Neuronal stem cell (in vitro differentiated cells): ENCODE data around the gene MMP27.

Experiments
- DNase-seq: peaks from one replicate; pipeline ENCODE4 v3.0.0-alpha.2; 2013; ENCODE audit warnings: low spot score
- H2AFZ ChIP-seq: one replicate; pipeline ENCODE4 v1.6.1; 2013; ENCODE audit warnings: mild to moderate bottlenecking, low read length, inconsistent platforms
- H2AK5ac ChIP-seq: 2 replicates; pipeline ENCODE4 v1.6.1; 2013; ENCODE audit warnings: low read depth, mild to moderate bottlenecking, inconsistent platforms, low read length, moderate library complexity, mixed read lengths
- H2BK120ac ChIP-seq: 2 replicates; pipeline ENCODE4 v1.6.1; 2013; ENCODE audit warnings: low read depth, mild to moderate bottlenecking, inconsistent platforms, low read length, moderate library complexity, mixed read lengths
- H2BK12ac ChIP-seq: one replicate; pipeline ENCODE4 v1.6.1; 2013; ENCODE audit warnings: low read length, inconsistent platforms
- H2BK15ac ChIP-seq: 2 replicates; pipeline ENCODE4 v1.6.1; 2013; ENCODE audit warnings: mild to moderate bottlenecking, low read length, inconsistent platforms, mixed read lengths
- H2BK5ac ChIP-seq: one replicate; pipeline ENCODE4 v1.6.1; 2013; ENCODE audit warnings: inconsistent platforms, mild to moderate bottlenecking, low read length, moderate library complexity
- H3K14ac ChIP-seq: one replicate; pipeline ENCODE4 v1.6.1; 2013; ENCODE audit warnings: low read length, inconsistent platforms
- H3K18ac ChIP-seq: 2 replicates; pipeline ENCODE4 v1.6.1; 2013; ENCODE audit warnings: low read length, inconsistent platforms
- H3K23ac ChIP-seq: 2 replicates; pipeline ENCODE4 v1.6.1; 2013; ENCODE audit warnings: low read depth, mild to moderate bottlenecking, mixed read lengths, low read length, inconsistent platforms; ENCODE audit not compliant: poor library complexity
- H3K27ac ChIP-seq: replicated peaks from 3 replicates; pipeline ENCODE4 v1.5.1; 2013; ENCODE audit warnings: low read length, inconsistent platforms
- H3K27me3 ChIP-seq, 3 experiments: 2 replicates each; pipeline ENCODE4 v1.6.1; 2013; ENCODE audit warnings: low read length in 3 of 3, mild to moderate bottlenecking in 2 of 3, inconsistent platforms in 1 of 3, low read depth in 1 of 3, mixed read lengths in 1 of 3, moderate library complexity in 1 of 3; ENCODE audit not compliant: control insufficient read depth in 3 of 3, insufficient read depth in 3 of 3
- H3K36me3 ChIP-seq, 2 donors: replicated peaks in 1 of 2; 2 replicates each; pipeline ENCODE4 v1.6.1; 2013; ENCODE audit warnings: low read length in 2 of 2; ENCODE audit not compliant: control insufficient read depth in 2 of 2, insufficient read depth in 2 of 2
- H3K4ac ChIP-seq: 2 replicates; pipeline ENCODE4 v1.6.1; 2013; ENCODE audit warnings: inconsistent platforms, mild to moderate bottlenecking, low read length, moderate library complexity
- H3K4me1 ChIP-seq, 2 donors: 1 replicate in 1 of 2; 2 replicates in 1 of 2; pipeline ENCODE4 v1.6.1; 2013; ENCODE audit warnings: low read length in 2 of 2, low read depth in 1 of 2; ENCODE audit not compliant: control insufficient read depth in 2 of 2, insufficient read depth in 1 of 2
- H3K4me2 ChIP-seq: one replicate; pipeline ENCODE4 v1.6.1; 2013; ENCODE audit warnings: mild to moderate bottlenecking, low read length, inconsistent platforms; ENCODE audit not compliant: insufficient read depth, poor library complexity, severe bottlenecking
- H3K4me3 ChIP-seq, 2 donors: 2 replicates each; pipeline ENCODE4 v1.5.1; 2013; ENCODE audit warnings: low read length in 2 of 2, mild to moderate bottlenecking in 2 of 2, inconsistent platforms in 1 of 2, moderate library complexity in 1 of 2
- H3K79me1 ChIP-seq: one replicate; pipeline ENCODE4 v1.6.1; 2013; ENCODE audit warnings: low read depth, mild to moderate bottlenecking, inconsistent platforms, low read length, moderate library complexity
- H3K9ac ChIP-seq: one replicate; pipeline ENCODE4 v1.6.1; 2013; ENCODE audit warnings: mild to moderate bottlenecking, low read depth, low read length, inconsistent platforms; ENCODE audit not compliant: poor library complexity
- H3K9me3 ChIP-seq, 2 donors: replicated peaks in 1 of 2; 2 replicates each; pipeline versions ENCODE3 to v1.6.1; 2013; ENCODE audit warnings: low read length in 2 of 2, mild to moderate bottlenecking in 2 of 2, inconsistent platforms in 1 of 2, low read depth in 1 of 2, mixed read lengths in 1 of 2, moderate library complexity in 1 of 2; ENCODE audit not compliant: control insufficient read depth in 2 of 2, insufficient read depth in 1 of 2
- H4K8ac ChIP-seq: one replicate; pipeline ENCODE4 v1.6.1; 2013; ENCODE audit warnings: low read depth, mild to moderate bottlenecking, inconsistent platforms, low read length, moderate library complexity
- H4K91ac ChIP-seq: one replicate; pipeline ENCODE4 v1.6.1; 2013; ENCODE audit warnings: low read length, low read depth, mild to moderate bottlenecking, inconsistent platforms; ENCODE audit not compliant: poor library complexity
- WGBS, 2 donors: extraction: QIAGEN DNeasy Blood & Tissue Kit; methylation state at CpG; one replicate each; pipeline ENCODE4 v1.1.7; 2013; ENCODE audit warnings: missing lambda C conversion rate in 2 of 2, mixed read lengths in 1 of 2; ENCODE audit not compliant: insufficient read length in 2 of 2, insufficient replicate concordance in 1 of 2; ENCODE audit errors: extremely low coverage in 2 of 2; 5-methylcytosine and 5-hydroxymethylcytosine counted together

Gene MMP27

DNA sequence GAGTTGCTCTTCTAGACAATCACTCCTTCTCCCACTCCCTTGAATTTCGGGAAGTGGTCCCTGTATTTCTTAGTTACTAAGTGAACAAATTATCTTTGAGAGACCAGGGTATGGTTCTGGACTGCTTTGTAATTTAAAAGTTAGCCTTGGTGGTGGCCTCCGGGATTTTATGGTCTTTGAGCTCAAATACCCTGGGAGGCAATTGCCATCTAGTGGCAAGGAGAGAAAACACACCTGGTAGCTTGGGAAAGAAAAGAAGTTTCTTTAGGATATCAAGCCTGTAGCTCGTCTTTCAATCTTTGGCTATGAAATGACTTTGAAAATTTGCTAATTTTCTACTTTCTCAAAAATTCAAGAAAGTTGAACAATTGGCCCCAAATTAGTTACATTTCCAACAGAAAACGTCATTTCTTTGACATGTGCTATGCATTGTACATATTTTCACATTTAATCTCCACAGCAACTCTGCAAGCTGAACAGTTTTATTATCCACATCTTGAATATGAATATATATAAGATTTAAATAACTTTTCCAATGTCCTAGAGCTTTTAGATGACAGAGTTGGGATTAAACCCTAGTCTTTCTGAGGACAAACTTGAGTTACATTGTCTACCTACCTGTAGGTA lies 39.1 kb downstream of the MMP27 start:
- no CpG with 5 or more reads among the region's 4 CpGs for WGBS, 2 donors
- Histone ChIP-seq H3K9me3 (no peaks in the 10 kb centered on the region), H2BK120ac (no peak overlapping the region), H2AK5ac (no peak overlapping the region), H2BK12ac (no peak overlapping the region), H3K27ac (no peak overlapping the region), H3K36me3 (no peaks in the 10 kb centered on the region), H3K23ac (no peak overlapping the region), H2BK15ac (no peak overlapping the region), H3K14ac (no peak overlapping the region), H3K9ac (no peak overlapping the region), H3K4ac (no peak overlapping the region), H3K4me2 (no peak overlapping the region), H4K91ac (no peak overlapping the region), H3K27me3 (no peaks in the 10 kb centered on the region), H2AFZ (no peak overlapping the region), H3K4me1 (peaks cover 0 to 5% of the 10 kb centered on the region in 2 donors), H3K4me3 (no peak overlapping the region), H4K8ac (no peak overlapping the region), H2BK5ac (no peak overlapping the region), H3K18ac (no peak overlapping the region), H3K79me1 (no peaks in the 10 kb centered on the region)
- peak; percentile 30 for DNase-seq

DNA sequence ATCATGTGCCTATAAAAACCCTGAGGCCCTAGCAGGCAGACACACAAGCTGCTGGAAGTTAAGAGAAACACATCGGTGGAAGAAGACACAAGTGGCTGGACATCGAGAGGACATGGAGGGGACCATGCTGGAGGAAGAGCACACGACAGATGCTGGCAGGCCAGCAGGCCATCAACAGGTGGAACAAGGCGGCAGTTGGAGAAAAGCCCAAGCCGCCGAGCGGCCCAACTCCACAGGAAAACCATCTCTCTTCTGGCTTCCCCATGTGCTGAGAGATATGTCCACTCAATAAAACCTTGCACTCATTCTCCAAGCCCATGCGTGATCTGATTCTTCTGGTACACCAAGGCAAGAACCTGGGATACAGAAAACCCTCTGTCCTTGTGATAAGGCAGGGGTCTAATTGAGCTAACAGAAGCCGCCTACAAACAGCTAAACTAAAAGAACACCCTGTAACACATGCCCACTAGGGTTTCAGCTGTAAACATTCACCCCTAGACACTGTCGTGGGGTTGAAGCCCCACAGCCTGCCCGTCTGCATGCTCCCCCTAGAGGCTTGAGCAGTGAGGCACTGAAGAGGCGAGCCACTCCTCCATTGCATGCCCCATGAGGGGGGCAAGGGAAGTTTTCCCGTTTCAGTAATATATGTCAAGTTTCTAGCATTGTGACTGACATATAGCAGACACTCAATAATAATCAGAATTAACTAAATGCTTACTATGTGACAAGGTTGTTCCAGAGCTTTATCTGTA lies 41.4 kb downstream of the MMP27 start:
- Histone ChIP-seq H3K36me3 (no peaks in the 10 kb centered on the region), H3K27ac (no peak overlapping the region), H4K8ac (no peak overlapping the region), H2AFZ (no peak overlapping the region), H2BK15ac (no peak overlapping the region), H3K9ac (no peak overlapping the region), H3K23ac (no peak overlapping the region), H3K9me3 (no peaks in the 10 kb centered on the region), H3K18ac (peak overlapping the region; percentile 2), H2BK12ac (no peak overlapping the region), H3K4me3 (no peak overlapping the region), H2AK5ac (no peak overlapping the region), H3K79me1 (no peaks in the 10 kb centered on the region), H2BK5ac (no peak overlapping the region), H3K27me3 (no peaks in the 10 kb centered on the region), H3K4ac (no peak overlapping the region), H3K14ac (no peak overlapping the region), H3K4me1 (peaks cover 0 to 5% of the 10 kb centered on the region in 2 donors), H4K91ac (no peak overlapping the region), H3K4me2 (no peak overlapping the region), H2BK120ac (no peak overlapping the region)
- WGBS, 2 donors: no CpG with 5 or more reads among the region's 13 CpGs
- no peak for DNase-seq

DNA sequence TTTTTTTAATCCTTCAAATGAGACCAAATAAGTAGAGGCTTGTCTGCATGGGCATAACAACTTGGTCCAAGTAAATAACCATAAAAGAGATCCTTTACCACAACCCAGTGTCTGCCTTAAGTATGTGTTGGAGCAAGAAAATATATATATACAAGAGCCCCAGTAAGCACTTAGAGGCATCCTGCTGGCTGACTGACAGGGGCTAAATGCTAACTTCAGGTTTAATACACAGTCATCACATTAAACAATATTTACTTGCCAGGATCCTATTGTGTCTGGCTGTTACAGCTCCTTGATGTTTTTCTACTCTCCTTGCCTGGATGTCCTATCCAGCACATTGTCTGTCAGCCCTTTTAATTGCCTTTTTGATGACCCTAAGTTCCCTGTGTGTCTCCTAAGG lies 43.0 kb downstream of the MMP27 start:
- no peak overlapping the region for H2BK12ac ChIP-seq
- no peak overlapping the region for H3K9ac ChIP-seq
- no peak overlapping the region for H3K27ac ChIP-seq
- no peak overlapping the region for H3K4me3 ChIP-seq
- no peak overlapping the region for H3K14ac ChIP-seq
- no peaks in the 10 kb centered on the region for H3K36me3 ChIP-seq
- no peak overlapping the region for H2BK120ac ChIP-seq
- no peak overlapping the region for H4K8ac ChIP-seq
- H3K23ac ChIP-seq: no peak overlapping the region
- H3K18ac ChIP-seq: no peak overlapping the region
- H3K4me2 ChIP-seq: no peak overlapping the region
- H2AK5ac ChIP-seq: no peak overlapping the region
- no peaks in the 10 kb centered on the region for H3K27me3 ChIP-seq
- no peak overlapping the region for H2BK5ac ChIP-seq
- no peaks in the 10 kb centered on the region for H3K9me3 ChIP-seq
- no peaks in the 10 kb centered on the region for H3K79me1 ChIP-seq
- peaks cover 0 to 5% of the 10 kb centered on the region in 2 donors for H3K4me1 ChIP-seq
- no peak overlapping the region for H2BK15ac ChIP-seq
- no peak for DNase-seq
- H2AFZ ChIP-seq: no peak overlapping the region
- no peak overlapping the region for H3K4ac ChIP-seq
- H4K91ac ChIP-seq: no peak overlapping the region

DNA sequence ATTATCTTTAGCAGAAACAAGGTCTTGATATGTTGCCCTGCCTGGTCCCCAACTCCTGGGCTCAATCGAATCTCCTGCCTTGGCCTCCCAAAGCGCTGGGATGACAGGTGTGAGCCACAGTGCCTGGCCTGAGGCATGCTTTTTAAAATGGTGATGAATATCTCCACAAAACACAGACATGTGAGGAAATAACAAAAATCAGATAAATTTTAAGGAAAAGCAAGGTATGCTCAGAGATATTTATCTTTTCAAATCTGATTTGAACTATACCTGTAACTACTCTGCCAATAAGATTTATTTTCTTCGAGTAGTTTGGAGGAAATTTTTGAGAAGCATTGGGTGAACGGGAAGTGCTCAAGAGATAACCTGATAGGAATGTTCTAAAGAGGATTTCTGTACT lies 44.5 kb downstream of the MMP27 start:
- Histone ChIP-seq H3K23ac (no peak overlapping the region), H2BK5ac (no peak overlapping the region), H3K27ac (no peak overlapping the region), H3K79me1 (no peaks in the 10 kb centered on the region), H3K18ac (no peak overlapping the region), H2BK12ac (no peak overlapping the region), H2AK5ac (no peak overlapping the region), H4K91ac (no peak overlapping the region), H3K9ac (no peak overlapping the region), H2AFZ (no peak overlapping the region), H4K8ac (no peak overlapping the region), H3K14ac (no peak overlapping the region), H3K27me3 (no peaks in the 10 kb centered on the region), H3K36me3 (no peaks in the 10 kb centered on the region), H3K4me1 (peaks cover 0 to 5% of the 10 kb centered on the region in 2 donors), H3K4me3 (no peak overlapping the region), H3K4ac (no peak overlapping the region), H3K9me3 (no peaks in the 10 kb centered on the region), H2BK120ac (no peak overlapping the region), H3K4me2 (no peak overlapping the region), H2BK15ac (no peak overlapping the region)
- no CpG with 5 or more reads among the region's 4 CpGs for WGBS, 2 donors
- no peak for DNase-seq
